ENCODE measurements around the gene MEIG1.
"Not testable (repeated sequence)": the region's sequence is repeated elsewhere in the genome, so short reads cannot be mapped to it uniquely, and the experiment has no call there.

Gene MEIG1, protein sequence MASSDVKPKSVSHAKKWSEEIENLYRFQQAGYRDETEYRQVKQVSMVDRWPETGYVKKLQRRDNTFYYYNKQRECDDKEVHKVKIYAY

DNA sequence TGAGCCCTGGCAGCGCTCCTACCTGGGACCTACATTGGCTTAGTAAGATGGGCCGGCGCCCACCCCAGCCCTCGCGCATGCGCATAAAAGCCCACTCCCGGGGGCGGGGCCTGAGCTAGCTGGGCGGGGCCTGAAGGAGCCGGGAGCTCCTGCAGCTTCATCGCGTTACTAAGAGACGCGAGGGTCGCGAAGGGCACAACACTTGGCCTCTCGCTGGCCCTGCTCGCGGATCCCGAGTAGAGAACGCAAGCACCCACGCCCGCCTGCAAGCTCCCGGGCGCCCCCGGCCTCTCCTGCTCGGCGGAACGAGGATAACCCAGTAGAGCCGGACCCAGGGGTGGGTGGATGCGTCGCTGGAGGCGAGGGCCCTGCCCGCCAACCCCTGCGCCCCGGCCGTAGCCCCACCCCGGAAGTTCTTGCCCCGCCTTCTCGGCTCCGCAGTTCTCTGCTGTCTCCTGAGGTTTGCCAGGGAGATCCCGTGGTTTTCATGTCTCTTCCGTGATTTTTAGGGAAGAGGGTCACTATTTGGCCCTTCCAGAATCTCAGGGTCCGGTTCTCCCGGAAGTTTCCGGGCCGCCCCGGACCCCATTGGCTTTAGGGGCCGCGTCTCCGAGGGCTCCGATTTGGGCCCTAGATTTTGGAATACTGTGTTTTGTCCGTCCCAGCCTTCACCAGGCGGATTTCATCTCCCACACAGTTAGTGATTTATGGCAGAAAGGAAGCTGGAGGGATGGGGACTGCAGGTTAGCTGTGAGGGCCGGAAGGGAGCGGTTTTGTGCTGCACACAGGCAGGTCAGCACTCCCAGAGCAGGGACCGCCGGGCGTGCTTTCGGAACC, at the start of gene MEIG1:
TSS of gene MEIG1 (plus strand) at position 168 of the 837 bp plus-strand sequence. CDS start 7,081 bp downstream, outside the sequence.
- peak; percentile 69 for DNase-seq

DNA sequence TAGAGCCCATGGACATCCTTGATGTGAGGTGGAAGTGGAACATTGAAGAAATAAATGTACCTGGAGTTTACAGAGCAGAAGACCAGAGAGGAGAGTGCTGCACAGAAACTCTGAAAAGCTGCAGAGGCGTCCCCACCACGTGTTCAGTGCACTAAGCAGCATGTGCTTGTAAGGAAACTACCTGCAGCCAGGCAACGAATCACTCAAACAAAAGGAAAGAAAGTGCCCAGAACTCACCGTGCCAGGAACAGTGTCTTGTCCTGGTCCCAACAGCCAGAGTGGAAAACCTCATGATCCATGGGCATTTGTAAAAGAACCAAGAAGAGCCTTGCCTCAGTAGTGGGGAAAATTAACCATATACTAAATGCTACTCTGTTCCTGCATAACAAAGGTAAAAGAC, 48.2 kb upstream of the MEIG1 start:
- no peak for DNase-seq

DNA sequence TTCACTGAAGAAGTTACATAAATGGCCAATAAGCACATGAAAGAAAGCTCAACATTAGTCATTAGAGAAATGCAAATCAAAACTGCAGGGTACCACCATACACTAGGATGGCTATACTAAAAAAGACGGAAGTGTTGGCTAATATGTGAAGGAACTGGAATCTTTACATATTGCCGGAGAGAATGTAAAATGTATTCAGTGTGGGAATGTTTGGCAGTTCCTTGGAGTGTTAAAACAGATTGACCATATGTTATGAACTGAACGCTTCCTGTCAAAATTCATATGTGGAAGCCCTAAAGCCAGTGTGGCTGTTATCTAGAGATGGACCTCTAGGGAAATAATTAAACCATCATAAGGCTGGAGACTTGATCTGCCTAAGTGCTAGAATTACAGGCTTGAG, 47.4 kb upstream of the MEIG1 start:
- DNase-seq, result no peak

DNA sequence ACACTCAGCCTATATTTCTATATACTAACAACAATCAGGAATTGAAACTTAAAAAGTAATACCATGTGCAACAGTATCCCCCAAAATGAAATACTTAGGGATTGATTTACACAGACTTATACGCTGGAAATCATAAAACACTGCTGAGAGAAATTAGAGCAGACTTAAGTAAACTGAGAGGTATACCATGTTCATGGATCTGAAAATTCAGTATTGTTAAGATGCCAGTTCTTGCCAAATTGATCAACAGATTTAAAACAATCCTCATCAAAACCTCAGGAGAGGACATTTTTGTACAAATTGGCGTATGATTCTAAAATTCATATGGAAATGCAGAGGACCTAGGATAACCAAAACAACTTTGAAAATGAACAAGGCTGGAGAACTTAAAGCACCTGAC, 42.6 kb upstream of the MEIG1 start:
- DNase-seq, result no peak

DNA sequence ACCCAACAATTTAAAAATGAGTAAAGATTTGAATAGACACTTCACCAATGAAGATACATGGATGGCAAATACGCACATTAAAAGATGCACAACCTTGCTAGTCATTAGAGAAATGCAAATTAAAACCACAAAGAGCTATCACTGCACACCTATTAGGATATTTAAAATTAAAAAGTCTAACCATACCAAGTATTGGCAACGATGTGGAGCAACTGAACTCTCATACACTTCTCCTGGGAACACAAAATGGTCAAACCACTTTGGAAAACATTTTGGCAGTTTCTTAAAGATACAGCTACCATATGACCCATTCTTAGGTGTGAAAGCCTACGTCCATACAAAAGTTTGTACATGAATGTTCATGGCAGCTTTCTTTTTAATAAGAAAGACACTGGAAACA, 41.4 kb upstream of the MEIG1 start:
- no peak for DNase-seq

DNA sequence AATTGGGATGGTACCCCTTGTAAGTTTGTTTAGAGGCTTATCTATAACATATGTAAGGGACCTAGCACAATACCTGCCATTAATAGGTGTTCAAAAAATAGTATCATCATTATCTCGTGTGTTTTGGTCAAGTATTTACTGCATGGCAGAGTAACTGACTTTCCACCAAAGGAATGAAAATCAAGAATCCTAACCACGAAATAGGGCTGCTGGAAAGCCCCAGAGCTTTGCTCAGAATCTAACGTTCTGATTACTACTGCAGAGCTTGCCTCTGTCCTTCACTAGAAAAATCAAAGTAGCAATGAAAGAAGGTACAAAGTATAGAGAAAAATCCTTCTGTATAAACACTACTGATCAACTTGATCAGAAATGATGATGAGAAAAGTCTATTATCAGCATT, 40.2 kb upstream of the MEIG1 start:
- no peak for DNase-seq

DNA sequence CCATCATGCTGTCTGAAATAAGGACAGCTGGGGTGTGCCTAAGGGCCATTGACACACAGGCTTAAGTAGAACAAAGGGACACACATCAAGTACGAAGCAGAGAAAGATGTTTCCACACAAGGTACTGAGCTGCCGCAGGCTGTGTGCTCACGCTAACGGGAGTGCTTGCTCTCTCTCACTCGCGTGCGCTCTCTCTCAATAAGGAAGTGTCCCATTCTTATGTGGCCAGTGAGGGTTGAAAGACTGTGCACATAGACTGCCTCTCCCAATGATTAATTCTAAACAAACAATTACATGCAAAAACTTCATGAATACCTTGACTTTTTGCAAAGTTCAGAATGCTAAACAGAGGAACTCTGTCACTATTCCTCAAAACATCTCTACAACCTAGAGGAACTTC, 35.2 kb upstream of the MEIG1 start:
- no peak for DNase-seq

DNA sequence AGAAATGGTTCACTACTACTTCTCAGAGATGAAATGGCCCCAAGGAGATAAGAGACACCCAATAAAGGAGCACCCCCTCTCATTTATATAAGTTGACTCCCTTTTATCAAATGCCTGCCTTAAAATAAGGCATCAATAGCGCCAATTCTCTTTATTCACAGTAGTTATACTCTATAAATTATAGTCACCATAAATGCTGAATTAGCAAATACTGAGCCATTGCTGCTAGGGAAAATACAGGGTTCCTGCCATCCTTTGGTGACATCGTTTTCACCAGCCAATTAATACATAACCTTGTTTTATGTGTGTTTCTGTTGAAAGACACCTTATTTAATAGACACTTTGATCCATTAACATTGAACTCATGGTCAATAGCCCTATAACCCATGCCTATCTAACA, 33.9 kb upstream of the MEIG1 start:
- no peak for DNase-seq

DNA sequence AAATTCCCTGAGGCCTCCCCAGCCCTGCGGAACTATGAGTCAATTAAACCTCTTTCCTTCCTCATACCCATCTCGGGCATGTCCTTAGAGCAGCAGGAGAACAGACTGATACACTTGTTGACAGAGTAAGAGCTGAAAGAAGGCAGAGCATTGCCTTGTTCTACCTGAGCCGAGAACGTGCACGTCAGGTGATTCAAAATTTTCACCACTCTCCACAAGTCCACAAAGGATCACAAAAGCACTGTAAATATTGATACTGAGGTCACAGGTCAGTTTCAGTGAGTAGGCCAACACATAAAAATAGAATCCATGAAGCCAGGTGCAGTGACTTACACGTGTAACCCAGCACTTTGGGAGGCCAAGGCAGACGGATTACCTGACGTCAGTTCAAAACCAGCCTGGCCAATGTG, 33.1 kb upstream of the MEIG1 start:
- no peak for DNase-seq

DNA sequence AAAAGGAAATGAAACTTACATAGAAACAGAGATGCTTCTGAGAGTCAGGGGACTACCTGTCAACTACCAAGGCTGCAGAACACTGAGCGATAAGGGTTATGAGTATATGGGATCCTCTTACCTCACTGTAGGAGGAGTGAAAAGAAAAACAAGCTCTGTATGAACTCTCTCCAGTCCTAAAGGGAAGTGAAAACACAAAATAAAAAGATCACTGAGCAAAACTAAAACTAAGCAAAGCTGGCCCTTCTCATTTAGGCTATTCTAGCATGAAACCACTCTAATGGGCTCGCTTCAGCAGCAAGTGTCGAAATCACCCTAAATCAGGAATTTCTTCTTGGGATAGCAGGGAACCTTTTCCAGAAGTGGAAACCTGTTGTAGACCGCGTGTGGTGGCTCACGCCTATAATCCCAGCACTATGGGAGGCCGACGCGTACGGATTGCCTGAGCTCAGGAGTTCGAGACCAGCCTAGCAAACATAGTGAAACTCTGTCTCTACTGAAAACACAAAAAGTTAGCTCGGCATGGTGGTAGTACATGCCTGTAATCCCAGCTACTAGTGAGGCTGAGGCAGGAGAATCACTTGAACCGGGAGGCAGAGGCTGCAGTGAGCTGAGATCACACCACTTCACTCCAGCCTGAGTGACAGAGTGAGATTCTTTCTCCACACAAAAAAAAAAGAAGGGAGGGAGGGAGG, 32.3 kb upstream of the MEIG1 start:
- DNase-seq, result no peak

DNA sequence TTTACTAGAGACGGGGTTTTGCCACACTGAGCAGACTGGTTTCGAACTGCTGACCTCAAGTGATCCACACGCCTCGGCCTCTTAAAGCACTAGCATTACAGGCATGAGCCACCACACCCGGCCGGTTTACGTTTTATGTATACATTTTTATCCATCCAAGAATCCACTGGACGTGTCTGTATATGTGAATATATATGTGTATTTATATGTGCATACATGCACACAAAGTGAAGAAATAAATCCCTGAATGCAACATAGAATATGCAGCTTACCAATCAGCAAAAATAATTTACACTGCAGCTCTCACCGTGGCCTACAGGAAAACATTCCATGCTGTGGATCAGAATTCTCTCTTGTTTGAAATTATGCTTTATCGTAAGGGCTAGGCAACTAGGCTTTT, 28.6 kb upstream of the MEIG1 start:
- DNase-seq, result no peak

DNA sequence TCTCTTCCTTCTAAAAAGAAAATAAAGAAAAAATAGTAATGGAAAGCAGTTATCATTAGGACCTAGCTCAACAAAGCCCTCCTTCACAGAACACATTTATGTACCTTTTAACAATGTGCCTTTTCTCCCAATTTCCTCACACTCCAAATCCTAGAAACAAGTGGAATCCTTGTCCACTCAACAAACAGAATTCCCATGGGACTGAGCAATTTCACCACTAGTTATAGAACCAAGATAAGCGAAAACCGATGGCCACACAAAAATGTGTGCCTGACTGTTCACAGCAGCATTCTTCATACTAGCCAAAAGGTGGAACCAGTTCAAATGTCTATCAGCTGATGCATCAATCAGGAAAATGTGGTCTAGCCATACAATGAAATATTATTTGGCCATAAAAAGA, 22.6 kb upstream of the MEIG1 start:
- no peak for DNase-seq

DNA sequence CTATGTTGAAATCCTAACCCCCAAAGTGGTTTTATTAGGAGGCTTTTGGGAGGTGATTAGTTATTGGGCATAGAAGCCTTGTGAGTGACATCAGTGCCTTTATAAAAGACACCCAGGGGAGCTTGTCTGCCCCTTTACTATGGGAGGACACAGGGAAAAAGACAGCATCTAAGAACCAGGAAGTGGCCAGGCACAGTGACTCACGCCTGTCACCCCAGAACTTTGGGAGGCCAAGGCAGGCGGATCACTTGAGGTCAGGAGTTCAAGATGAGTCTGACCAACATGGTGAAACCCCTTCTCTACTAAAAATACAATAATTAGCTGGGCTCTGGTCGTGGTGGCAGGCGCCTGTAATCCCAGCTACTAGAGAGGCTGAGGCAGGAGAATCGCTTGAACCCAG, 20.2 kb upstream of the MEIG1 start:
- DNase-seq, result not testable (repeated sequence)

DNA sequence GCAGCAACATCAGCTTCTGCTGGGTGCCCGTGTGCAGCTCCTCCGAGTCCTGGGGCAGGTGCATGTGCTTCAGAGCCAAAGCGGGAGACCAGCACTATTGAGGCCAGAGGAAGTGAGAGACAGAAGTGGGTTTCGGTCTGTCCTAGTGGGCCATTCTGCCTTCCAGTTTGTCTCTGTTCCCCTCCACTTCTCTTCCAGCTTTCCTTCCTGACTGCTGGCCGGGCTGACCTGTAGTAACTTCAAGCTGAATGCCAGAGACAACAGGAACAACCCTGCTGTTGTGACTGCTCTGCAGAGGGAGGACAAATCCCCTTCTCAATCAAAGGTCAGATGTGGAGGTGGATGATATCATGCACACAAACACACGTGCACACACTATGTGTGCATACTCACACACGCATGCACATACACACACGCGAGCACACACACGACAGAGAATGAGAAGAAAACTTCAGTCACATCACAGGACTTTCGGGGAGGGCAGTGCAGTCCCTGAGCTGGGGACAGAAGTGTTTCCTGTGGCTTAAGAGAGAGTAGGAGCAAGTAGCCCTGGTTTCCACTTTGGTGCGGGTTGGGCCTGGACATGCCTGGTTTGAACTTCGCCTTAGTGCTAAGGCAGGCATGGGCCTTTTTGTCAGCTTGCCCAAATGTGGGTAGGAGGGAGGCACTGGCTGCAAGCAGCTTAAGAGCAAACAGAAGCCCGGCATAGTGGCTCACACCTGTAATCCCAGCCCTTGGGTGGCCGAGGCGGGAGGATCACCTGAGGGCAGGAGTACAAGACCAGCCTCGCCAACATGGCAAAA, 16.8 kb upstream of the MEIG1 start:
- DNase-seq, result not testable (repeated sequence)

DNA sequence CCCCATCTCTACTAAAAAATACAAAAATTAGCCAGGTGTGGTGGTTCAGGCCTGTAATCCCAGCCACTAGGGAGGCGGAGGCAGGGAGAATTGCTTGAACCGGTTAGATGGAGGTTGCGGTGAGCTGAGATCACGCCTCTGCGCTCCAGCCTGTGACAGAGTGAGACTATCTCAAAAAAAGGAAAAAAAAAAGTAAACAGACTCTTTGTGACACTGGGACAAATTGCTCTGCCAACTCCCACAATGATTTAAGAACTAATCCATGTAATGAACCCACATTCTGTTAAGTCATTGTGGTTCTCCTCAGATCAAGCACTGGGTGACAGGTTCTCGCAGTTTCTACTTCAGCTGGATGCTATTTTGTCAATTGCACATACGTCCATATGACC, 16.2 kb upstream of the MEIG1 start:
- DNase-seq, result not testable (repeated sequence)

DNA sequence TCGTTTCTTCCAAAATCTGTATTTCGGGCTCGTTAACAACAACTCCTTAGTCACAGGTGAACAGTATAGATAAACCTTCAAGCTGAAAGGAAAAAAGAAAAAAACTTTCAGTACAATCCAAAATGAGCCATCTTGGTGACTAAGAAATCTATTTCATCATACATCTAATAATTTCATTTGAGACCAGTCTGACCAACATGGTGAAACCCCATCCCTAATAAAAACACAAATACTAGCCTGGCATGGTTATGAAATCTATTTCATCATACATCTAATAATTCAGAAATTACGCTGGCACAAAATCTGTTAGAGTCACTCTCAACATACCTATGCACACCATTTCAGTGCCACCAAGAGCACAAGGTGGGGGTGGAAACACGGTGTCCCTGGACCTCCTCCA, 14.1 kb upstream of the MEIG1 start:
- DNase-seq, result no peak

DNA sequence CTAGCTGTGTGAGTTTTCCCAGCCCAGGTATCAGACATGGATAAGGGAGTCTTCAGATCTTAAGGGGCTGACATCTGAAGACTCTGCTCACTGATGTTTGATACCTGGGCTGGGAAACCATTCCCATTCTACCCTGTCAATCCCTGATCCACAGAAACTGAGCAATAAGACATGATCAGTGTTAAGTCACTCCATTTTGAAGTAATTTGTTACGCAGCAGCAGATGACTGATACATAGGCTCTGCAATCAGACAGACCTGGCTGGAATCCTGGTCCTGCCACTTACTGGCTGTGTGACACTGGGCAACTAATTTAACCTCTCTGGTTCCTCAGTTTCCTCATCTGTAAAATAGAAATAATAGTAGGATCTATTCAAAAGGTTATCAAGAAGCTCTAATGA, 11.9 kb upstream of the MEIG1 start:
- DNase-seq, result no peak

DNA sequence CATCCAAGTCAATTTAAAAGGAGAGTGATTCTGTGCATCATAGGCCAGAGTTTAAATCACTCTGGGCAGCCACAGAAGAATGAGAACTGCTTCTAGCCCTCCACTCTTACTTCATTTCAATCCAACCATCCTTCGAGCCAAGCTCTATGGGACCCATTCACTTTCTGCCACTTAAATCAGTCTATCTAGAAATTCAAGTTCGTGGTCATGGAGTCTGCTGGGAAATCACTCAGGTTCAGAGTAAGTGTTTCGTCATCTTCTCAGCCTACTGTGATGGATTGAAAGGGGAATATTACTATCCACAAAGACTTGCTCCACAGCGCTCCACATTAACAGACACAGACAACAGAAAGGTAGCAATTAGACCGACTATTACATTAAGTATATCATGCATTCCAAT, 9.9 kb upstream of the MEIG1 start:
- DNase-seq, result no peak

DNA sequence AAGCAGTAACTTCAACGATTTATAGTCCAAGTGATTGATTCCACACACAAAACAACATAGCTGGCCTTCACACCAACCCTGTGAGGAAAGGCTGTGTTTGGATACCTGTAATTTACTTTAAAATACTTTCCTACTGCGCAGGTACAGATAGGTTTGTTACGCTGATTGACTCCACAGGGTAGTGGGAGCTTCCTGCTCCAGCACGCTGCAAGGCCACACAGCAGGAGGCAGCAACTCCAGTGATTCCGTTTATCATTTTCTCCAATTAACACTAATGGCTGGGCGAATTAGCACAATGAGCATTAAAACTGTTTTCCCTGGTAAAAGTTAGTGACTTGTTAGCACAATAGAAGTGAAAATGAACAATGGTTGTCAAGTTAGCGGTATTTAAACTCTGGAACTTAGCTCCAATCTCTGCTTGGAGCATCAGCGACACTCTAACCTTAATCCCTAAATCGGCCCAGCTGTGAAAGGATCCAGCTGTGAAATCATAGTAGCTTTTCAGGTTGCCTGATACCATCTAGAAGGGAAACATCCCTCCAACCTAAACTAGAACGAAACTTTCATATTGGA, 6.3 kb upstream of the MEIG1 start:
- DNase-seq, result peak; percentile 4

DNA sequence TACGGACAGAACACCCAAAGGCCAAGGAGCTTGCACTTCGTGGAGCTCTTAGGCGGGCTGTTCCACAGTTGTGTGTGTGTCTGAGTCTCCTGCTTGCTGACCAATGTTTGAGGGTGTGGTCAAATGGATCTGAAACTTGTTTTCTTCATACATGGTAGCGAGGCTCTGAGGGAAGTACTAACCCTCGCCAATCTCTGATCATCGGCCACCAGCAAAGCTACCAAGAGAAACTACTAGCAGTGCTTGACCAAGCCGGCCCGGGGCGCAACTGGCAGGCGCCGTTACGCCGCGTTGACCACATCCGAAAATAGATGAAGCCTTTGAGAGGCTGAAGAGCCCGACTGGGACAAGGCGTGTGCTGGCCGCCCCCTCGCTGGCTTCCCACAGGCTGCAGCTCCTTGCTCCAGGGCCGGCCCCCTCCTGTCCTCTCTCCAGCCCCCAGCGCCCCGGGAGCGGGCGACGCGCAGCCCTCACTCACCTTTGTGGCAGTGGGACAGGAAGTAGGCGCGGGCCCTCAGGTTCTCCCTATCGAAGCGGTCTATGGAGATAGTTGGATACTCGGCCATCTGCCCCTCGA, 5.7 kb upstream of the MEIG1 start:
- DNase-seq, result no peak

DNA sequence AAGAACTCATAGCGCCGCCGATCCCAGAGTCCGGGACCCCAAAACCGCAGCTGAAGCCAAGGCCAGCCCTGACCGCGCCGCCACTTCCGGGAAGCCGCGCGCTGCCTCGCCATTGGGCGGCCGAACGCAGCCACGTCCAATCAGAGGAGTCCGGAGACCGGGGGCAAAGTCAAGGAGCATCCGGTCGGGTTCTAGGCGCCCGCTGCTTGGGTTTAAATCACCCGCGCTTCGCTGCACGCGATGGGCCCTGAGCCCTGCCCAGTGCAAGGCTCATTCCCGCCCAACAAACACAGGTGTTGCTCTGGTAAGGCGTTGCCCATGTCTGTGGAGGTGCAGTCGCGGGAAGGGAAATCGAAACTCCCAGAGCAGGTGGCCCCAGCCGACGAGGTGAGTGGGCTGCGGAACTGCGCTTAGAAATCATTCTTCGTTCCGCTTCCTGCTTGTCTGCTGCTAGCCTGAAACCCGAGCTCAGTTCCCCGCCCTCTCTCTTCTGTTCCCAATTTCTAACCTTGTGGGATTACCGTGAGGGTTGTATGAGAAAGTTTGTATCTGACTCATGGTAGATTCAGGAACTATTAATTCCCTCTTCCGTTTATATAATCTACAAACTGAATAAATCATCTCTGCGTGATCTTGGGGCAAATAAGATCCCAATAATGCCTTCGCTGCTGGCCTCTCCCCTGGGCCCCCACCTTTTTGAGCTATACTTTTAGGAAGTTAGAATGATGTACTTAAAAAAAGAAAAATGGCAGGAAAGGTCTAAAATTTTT, 5.0 kb upstream of the MEIG1 start, which contains the start of gene DCLRE1C:
TSS of gene DCLRE1C (minus strand) at position 96 of the 770 bp plus-strand sequence. CDS start at position 10, 86 bp downstream.
- peak; percentile 71 for DNase-seq

DNA sequence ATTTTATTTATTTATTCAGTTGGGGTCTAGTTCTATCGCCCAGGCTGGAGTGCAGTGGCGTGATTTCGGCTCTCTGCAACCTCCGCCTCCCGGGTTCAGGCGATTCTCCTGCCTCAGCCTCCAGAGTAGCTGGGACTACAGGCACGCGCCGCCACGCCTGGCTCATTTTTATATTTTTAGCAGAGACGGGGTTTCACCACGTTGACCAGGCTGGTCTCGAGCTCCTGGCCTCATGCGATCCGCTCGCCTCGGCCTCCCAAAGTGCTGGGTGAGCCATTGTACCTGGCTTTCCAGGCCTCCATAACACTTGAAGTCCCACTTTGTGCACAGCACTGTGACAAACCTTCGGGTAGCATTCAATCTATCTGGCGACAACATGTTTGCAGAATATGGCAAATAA, 4.3 kb upstream of the MEIG1 start:
- no peak for DNase-seq

All from GF-D8 (cell line).